HG02571 (cell line): ENCODE data around the gene EXOC6.

Experiments used
- ATAC-seq: cut with Tn5 transposase; IDR thresholded peaks from one replicate; pipeline ENCODE4 v1.9.1; 2021; ENCODE audit warnings: mild to moderate bottlenecking, moderate library complexity; ENCODE audit not compliant: unreplicated experiment

EXOC6 gene

GRCh38 chr10:93062514-93063143, 214.3 kb downstream of the EXOC6 start:
- no peak for ATAC-seq

DNA sequence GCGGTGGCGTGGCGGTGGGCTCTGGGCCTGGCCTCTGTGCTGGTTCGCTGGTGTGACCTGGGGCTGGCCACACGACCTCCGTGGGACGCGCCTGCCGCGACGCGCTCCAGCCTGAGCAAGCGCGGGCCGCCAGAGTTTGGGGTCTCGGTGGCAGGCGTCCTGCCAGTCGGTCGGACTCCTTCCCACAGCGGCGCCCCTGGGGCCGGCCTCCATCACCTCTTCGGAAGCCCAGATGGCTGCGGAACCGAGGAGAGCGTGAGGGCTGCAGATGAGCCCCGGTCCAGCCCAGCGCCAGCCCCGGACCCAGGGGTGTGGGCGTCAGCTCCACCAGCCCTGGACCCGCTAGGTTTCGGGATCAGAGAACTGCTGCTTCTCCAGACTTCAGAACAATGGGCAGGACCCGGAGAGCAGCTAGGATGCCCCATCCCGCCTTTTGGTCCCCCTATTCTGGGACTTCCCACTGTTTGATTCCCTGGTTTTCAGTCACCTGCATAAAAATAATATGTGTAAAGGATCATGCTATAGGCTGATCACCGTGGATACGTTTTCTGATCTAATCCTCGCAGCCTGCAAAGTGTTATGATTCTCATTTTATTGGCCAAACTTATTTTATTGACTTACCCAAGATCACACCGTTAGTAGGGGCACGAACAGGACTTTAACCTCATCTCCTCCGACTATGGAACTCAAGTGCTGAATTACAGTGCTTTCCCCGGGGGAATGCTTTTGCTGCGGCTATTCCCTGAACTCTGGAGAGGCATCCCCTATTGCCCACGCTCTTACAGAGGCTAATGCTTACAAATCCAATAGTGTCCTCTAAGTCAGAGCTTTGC, 215.0 kb downstream of the EXOC6 start:
- no peak for ATAC-seq

DNA sequence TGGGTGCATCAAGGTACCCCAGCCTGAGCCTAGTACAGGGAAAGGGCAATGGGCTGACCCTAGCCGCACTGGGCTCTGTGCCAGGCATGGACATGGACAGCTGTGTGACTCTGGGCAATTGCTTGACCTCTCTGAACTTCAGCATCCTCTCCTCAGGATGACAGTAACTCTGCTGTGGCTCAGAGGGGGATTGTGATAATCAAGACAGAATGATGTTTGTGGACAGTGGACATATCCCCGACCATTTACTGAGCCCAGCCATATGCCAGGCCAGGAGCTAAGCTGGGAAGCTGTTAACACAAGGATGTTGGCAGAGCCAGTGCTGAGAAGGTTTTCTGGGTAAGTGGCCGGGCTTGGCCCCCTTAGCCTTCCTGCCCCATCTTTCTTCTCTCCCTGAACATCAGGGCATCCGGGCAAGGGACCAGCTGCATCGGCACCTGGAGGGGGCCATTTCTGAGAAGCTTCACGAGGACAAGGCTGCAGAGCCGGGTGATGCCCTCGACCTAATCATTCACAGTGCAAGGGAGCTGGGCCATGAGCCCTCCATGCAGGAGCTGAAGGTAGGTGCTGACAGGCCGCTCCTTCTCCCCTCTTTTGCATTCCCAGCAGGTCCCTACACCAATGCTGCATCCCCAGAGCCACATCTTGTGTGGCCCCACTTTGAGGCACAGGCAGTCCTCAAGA, 215.8 kb downstream of the EXOC6 start:
- ATAC-seq, result no peak

- ATAC-seq, result no peak
Measured at GRCh38 chr10:93064874-93065660, 216.7 kb downstream of the EXOC6 start.

DNA sequence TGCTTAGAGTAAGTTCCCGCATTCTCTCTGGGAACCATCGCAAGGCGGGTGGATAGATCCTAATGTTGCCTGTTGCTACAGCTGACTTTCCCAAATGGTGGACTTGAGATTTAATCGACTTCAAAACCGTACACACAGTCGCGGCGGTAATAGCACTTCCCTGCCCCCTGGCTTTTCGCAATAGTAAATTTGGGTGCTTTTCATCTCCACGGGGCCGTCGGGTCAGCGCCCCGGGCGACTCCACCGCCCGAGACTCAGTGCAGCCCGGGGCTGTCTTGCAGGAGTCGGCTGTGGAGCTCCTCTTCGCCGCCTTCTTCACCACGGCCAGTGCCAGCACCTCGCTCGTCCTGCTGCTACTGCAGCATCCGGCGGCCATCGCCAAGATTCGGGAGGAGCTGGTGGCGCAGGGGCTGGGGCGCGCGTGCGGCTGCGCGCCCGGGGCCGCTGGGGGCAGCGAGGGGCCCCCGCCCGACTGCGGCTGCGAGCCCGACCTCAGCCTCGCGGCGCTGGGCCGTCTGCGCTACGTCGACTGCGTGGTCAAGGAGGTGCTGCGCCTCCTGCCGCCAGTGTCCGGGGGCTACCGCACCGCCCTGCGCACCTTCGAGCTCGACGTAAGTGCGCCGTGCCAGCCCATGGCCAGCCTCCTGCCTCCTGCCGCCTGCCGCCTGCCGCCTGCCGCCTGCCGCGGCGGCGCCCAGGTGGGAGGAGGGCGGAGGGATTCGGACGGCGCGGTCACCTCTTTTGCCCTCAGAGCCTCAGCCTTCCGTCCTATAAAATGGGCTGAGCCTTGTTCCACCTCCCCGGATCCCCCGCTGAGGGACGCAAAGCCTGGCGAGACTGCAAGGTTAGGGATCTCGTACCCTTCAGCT, 217.6 kb downstream of the EXOC6 start:
- no peak for ATAC-seq

- no peak for ATAC-seq
Measured at GRCh38 chr10:93066544-93066913, 218.2 kb downstream of the EXOC6 start.

- ATAC-seq, result no peak
Measured at GRCh38 chr10:93067443-93068365, 219.4 kb downstream of the EXOC6 start.

DNA sequence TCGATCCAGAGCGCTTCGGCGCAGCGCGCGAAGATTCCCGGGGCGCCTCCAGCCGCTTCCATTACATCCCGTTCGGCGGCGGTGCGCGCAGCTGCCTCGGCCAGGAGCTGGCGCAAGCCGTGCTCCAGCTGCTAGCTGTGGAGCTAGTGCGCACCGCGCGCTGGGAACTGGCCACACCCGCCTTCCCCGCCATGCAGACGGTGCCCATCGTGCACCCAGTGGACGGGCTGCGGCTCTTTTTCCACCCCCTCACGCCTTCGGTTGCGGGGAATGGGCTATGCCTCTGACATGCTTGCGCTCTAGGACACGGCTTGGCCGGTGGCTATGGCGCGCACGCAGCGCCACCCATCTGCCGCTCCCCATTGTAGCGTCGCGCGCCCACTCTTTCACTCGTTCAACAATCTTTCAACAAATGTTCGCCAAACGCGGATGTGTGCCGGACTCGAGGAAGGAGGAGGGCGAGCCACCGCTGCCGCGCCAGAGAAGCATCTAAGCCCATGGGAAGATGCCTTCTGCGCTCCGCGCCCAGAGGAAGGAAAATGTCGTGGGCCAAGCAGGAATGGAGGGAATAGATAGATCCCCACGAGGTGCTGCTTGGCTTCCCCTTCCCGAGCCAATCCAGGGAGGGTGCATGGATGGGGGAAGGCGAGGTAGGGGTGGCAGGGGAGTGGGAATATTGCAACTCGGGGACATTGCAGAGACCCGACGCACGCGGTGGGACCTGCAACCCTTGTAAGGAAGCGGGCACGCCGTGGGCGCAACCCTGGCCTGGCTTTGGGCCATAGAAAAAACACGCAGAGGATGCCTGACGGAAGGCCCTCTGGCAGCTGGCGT, 220.3 kb downstream of the EXOC6 start:
- no peak for ATAC-seq

DNA sequence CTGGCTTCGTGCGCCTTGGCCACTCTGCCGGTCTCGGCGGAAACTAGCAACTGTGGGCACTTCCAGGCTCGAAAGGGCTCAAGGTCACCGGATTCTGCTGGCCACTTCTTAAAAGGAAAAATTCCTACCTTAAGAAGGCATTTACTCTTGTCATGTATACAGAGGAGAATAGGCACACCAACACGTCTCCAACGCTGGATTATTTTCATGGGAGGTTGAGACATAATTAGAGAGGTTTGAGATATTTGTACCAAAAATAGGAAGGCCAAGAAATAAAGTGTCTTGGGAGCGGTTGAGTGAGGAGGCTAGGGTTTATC, 220.9 kb downstream of the EXOC6 start:
- no peak for ATAC-seq

DNA sequence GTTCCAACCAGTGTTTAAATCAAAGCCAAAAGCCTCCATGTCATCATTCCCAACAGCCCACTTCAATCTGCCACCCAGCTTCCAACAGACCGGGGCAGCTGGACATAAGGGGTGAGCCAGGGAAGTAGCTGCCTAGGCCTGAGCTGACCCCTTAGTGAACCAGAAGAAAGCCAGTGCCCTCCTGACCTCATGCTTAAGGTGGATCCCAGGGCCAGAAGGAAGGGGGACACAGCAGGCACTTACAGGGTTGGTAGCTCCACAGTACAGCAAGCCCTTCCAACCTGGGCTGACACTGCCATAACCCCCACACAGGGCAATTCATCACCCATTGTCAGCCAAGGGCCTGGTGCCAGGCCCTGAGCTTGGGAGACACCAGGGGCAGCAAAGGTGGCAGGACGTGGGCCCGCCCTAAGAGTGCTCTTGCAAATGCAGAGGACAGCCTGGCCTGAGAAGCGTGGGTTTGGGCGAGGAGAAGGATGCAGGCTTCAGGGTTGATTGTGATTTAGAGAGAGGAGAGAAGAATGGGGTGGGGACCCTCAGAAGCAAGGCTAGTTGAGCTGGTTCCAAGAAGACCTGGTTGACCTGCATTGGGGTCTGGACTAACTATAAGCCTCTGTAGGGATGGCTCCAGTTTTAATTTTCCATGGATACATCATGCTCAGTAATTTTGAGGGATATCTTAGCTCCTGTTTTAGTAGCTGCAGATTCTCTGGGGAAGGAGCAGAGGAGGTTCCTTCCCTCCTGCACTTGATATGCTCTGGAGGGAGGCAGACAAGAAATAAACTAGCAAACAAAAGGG, 222.3 kb downstream of the EXOC6 start:
- no peak for ATAC-seq

DNA sequence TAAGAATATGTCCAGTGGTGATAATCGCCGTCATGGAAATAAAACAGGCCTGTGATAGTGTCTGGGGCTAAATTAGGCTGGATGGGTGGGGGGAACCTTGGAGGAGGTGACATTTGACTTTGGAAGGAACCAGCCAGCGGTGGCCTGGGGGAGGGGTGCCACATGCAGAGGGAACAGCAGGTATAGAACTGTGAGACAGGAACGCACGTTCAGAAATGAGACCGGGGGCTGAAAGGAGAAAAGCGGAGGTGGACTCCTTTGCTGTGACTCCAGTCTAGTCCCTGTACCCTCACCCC, 222.8 kb downstream of the EXOC6 start:
- ATAC-seq, result no peak

- ATAC-seq, result no peak
Measured at GRCh38 chr10:93071674-93072224, 223.4 kb downstream of the EXOC6 start.

GRCh38 chr10:93072225-93072712, 223.9 kb downstream of the EXOC6 start:
- ATAC-seq, result no peak

DNA sequence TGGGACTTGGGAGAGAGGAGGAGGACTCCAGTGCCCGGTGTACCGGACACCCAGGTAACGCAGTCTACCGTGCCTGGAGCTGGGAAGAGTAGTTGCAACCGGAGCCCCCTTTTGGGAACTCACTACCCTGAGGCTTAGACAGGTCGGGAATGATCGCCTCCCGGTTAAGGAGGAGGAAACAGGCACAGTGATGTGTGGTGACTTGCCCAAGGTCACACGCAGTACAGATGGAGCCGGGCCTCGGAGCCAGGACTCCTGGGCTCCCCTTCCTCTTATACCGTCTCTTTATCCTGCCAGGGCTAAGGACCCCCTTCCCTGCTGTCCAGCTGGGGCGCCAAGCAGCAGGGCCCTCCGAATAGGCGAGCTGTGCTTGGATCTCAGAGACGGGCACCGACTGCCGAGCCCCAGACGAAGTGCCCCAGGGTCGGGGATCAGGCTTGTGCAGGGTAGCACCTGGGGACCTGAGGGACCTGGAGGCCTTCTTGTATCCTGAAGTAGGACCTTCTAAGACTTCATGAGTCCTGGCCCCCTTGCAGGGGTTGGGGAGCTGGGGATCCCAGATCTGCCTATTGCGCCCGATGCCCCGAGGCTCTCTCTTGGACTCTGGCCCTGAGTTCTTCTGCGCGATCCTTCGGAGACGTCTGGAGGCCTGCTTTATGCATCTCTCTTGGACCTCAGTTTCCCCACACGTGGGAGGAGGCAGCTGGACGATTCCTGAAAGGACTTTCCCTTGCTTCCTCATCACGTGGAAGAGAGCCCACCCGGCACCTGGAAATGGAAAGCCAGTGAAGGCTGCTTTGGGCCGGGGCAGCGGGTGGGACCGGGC, 224.6 kb downstream of the EXOC6 start:
- ATAC-seq, result no peak

DNA sequence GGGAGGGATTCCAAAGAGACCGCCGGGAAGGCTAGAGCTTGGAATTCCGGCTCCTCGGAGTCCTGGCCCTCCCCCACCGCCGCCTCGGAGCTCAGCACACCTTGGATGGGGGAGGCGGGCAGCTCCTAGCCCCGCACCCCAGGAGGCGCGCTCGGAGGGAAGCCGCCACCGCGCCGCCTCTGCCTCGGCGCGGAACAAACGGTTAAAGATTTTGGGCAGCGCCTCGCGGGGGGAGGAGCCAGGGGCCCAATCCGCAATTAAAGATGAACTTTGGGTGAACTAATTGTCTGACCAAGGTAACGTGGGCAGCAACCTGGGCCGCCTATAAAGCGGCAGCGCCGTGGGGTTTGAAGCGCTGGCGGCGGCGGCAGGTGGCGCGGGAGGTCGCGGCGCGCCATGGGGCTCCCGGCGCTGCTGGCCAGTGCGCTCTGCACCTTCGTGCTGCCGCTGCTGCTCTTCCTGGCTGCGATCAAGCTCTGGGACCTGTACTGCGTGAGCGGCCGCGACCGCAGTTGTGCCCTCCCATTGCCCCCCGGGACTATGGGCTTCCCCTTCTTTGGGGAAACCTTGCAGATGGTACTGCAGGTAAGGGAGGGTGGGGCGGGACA, 225.3 kb downstream of the EXOC6 start, which contains the start of gene CYP26A1:
TSS of gene CYP26A1 (plus strand) at position 355 of the 608 bp plus-strand sequence. CDS start at position 397, 42 bp downstream.
- ATAC-seq, result no peak

DNA sequence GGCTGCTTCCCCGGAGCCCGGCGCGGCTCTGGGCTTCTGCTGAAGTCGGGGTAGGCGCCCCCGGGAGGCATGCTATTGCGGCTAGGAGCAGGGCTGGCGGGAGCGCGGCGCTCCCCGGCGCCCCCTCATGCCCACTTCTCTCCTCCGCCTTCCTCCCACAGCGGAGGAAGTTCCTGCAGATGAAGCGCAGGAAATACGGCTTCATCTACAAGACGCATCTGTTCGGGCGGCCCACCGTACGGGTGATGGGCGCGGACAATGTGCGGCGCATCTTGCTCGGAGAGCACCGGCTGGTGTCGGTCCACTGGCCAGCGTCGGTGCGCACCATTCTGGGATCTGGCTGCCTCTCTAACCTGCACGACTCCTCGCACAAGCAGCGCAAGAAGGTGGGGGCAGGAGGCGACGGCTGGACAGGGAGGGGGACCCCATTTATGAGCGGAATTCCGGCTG, 225.9 kb downstream of the EXOC6 start:
- ATAC-seq, result no peak
